RWPE1 (cell line): ENCODE results near the gene ARL4A.

Experiments
- CTCF ChIA-PET: fragments of 350-600 bp; sonication (Branson Sonifier 250); formaldehyde crosslinking; extraction: SDS; loops from one replicate; lab custom pipeline; 2021; lab: Yijun Ruan, JAX
- POLR2A ChIA-PET: fragments of 400-600 bp; formaldehyde crosslinking; extraction: SDS; loops from one replicate; lab custom pipeline; 2020; ENCODE audit warnings: antibody characterized with exemption; ENCODE audit not compliant: low non-redundant PET; lab: Yijun Ruan, JAX
- DNase-seq: peaks from one replicate; pipeline ENCODE4 v3.0.0; 2012; ENCODE audit warnings: low spot score
- H3K27ac ChIP-seq: fragments of 450-650 bp; 2 replicates; pipeline ENCODE4 v1.5.1; 2017
- CTCF ChIP-seq: fragments of 450-650 bp; conservative IDR thresholded peaks from 2 replicates; pipeline ENCODE4 v1.5.1; 2017; ENCODE audit warnings: low read depth, mild to moderate bottlenecking

Gene ARL4A

DNA sequence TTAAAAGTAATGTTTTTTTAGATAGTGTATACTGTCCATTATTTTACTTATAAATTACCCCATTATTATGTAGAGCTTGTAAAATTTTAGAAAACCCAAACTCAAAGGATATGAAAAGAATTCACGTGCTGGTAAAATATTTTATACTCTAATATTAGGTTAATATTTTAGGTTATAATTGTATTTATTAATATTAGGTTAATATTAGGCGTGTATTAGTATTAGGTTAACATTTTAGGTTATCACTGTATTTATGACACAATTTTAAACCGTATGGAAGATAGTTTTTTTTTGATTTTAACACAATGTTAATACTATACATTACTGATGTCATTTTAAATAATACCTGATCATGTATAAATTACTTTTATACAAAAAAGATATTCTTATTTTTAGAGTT lies 48.5 kb downstream of the ARL4A start:
- CTCF ChIA-PET: interaction anchor here (0.6 to 0.7 kb wide), 3 partner anchors 32 to 178 kb away, joined by 3 to 4 read pairs (median 3); no protein-coding TSS in a partner anchor
- TF ChIP-seq CTCF: no peak
- POLR2A ChIA-PET: no interaction called here

DNA sequence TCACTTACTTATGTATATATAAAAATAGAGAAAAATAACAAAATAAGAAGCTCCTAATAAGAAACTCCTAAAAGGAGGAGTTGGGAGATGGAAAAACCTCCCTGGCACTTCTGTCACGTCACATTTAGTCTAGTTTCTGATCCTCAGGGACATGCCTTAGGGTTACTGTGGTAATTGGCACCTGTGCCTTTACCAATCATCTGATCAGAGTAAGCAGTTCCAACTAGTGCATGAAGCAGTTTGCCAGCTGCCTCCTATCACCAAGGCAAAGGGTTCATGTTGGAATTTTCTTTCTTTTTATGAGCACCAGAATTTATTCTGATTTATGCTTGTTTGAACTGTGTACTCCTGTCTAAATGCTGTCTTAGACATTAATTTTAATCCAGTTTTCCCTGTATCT lies 49.9 kb downstream of the ARL4A start:
- ChIA-PET CTCF (no interaction called here), POLR2A (no interaction called here)
- DNase-seq: no peak
- TF ChIP-seq CTCF: no peak
- H3K27ac ChIP-seq: no peak overlapping the region

More for the DNA sequence above, 48.5 kb downstream of the ARL4A start:
- H3K27ac ChIP-seq: no peak overlapping the region
- DNase-seq: no peak

- DNase-seq: no peak
- H3K27ac ChIP-seq: no peak overlapping the region
- no peak for TF ChIP-seq CTCF
- POLR2A ChIA-PET: no interaction called here
- CTCF ChIA-PET: no interaction called here
Observed at GRCh38 chr7:12737836-12738235, 50.4 kb downstream of the ARL4A start.

DNA sequence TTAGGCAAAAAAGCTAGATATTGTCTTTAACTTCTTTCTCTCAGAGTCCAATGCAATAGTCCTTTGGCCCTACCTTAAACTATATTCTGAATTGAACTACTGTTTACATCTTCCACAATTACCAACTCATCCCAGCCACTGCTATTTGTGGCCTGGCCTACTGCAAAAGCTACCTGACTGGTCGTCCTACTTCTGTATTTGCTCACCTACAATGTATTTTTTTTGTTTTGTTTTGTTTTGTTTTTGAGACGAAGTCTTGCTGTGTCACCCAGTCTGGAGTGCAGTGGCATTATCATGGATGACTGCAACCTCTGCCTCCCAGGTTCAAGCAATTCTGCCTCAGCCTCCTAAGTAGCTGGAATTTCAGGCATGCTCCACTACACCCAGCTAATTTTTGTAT lies 51.2 kb downstream of the ARL4A start:
- H3K27ac ChIP-seq: no peak overlapping the region
- DNase-seq: no peak
- ChIA-PET CTCF (interaction anchor here (0.7 kb wide), 2 partner anchors 19 to 52 kb away, joined by 3 to 4 read pairs; no protein-coding TSS in a partner anchor), POLR2A (no interaction called here)
- no peak for TF ChIP-seq CTCF
